Hematopoietic multipotent progenitor cell treated with erythropoietin and hydrocortisone succinate and interleukin-3 and kit ligand, for 4 days (in vitro differentiated cells): ENCODE results near the gene SSUH2.
"Not testable (repeated sequence)": the region's sequence is repeated elsewhere in the genome, so short reads cannot be mapped to it uniquely, and the experiment has no call there.

Experiments used
- DNase-seq: peaks from one replicate; pipeline ENCODE4 v3.0.0-alpha.2; 2015

Gene SSUH2

GRCh38 chr3:8658306-8659212 lies 14.0 kb upstream of the SSUH2 start:
- peak; percentile 92 for DNase-seq

DNA sequence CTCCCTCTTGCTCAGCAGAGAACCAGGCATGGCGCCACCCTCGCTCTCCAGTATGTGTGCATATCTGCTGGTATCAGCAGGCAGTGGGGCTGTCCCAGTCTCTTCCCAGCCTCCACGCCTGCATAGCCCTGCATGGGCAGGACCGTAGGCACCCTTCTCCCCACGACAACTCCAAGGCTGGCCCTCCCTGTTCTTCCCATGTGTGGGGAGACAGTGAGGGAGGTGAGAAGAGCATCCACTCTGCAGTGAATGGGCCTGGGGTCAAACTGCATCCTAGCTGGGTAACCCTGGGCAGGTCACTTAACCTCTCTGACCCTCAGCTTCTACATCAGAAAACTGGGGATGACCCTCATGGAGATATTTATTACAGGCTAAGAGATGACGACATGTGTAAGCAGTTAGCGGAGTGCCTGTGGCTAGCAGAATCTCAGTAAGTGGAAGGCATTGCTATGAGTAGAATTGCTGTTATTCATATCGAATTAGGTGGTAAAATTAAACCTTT lies 13.3 kb upstream of the SSUH2 start:
- DNase-seq: no peak

DNA sequence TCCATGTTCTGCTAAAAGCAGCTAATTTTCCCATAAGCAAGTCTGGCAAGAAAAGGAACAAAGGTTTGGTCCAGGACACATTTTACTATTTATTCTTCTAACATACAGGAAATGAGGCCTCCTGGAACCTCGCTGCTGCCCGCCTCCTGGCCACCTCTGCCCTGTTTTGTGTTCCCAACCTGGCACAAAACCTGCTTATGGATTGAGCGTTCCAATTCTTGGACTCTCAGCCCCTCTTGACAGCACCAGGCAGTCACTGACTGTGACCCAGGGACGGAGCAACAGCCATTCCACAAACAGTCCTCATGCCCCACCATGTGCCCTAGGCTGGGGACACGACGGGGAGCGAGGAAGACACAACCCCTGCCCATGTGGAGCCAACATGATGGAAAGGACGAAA lies 11.6 kb upstream of the SSUH2 start:
- no peak for DNase-seq

DNA sequence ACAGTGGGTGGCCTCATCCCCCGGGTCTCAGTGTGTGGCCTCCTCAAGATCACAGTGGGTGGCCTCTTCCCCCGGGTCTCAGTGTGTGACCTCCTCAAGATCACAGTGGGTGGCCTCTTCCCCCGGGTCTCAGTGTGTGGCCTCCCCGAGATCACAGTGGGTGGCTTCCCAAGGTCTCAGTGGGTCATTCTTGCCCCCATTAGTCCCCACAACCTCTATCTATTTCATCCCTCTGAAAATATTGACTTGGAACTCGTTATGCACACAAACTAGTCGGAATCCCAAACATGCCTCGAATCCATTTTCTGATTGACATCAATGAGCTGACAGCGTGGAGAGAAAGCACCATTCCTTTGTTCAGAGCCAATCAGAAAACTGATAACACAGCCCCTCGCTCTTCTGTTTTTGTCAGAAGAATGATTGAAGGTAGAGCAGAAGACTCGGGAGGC lies 10.8 kb upstream of the SSUH2 start:
- DNase-seq: no peak

GRCh38 chr3:8654572-8655329 lies 10.2 kb upstream of the SSUH2 start:
- not testable (repeated sequence) for DNase-seq

- DNase-seq: no peak
Observed at GRCh38 chr3:8653800-8654408, 9.3 kb upstream of the SSUH2 start.

GRCh38 chr3:8652324-8652987 lies 7.9 kb upstream of the SSUH2 start:
- DNase-seq: peak; percentile 47

GRCh38 chr3:8651418-8652323 lies 7.1 kb upstream of the SSUH2 start:
- DNase-seq: no peak

DNA sequence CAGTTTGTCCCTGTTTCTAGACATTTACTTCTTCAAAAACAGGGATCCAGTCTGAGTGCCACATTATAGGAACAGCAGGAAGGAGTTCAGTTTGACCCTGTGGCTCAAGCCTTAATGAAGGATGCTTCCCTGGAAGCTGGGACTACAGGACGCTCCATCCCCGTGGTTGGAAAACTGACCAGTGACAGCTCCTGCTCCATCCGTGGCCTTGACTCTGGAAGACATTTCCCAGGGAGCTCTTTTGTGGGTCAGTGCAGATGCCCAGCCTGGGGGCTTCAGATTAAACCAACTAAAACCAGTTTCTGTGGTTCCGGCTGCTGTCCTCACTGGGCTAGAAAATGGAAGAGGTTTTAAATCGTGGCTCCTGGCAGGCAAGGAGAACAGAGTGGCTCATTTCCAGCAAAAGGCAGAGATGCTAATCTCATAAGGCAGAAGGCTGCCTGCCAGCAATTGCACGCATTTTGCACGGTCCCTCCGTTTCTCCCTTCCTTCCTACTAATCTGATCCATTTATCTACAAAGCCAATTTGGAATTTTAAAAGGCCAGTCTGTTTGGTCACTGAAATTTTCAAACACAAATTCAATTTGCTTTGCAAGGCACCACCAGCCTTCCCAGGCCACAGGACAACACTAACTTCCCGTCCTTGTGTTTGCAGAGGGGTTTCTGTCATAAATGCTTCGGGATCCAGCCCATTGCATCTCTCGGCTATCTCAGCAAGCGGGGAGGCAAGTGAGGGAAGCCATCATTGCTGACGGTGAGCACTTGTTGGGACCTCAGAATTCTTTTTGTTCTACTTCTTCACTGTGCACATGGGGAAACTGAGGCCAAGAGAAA lies 6.2 kb upstream of the SSUH2 start:
- DNase-seq: no peak

GRCh38 chr3:8649757-8650156 lies 5.2 kb upstream of the SSUH2 start:
- no peak for DNase-seq

DNA sequence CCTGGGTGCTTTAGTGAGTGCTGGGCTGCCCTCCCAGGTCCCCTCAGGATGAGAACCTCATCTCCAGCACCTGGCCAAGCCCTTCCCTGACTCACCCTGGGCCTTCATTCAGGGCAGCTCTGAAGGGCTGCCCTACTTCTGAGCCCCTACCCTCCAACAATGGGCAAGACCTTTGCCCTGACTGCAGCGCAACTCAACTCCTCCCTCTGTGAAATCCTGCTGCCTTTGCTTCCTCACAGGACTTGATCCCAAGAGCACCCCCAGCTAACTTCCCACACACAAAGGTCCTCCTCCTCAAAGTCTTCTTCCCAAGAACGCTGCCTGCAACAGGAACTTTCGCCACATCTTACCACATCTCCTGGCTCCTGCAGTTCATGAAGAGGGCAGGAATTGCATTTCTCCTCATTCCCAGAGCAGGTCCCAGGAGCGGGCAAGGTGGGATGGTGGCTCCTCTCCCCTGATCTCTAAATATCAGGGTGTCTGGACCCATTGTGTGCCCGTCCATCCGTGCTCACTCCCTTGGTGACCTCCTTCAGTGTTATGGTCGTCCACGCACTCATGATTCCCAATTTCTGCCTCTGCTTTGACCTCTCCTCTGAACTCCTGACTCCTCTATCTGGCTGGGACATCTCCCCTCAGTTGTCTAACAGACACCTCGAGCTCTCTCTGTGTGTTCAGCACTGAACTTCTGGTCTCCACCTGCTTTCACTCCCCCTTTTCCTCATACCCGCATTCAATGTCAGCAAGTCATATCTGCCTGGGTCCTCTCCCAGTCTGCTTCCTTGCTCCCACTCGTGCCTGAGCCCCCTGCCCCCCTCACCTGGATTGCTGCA lies 4.5 kb upstream of the SSUH2 start:
- no peak for DNase-seq

GRCh38 chr3:8647137-8647985 lies 2.8 kb upstream of the SSUH2 start:
- peak; percentile 41 for DNase-seq

GRCh38 chr3:8646313-8646938 lies 1.8 kb upstream of the SSUH2 start:
- no peak for DNase-seq

GRCh38 chr3:8645712-8646111 lies 1.1 kb upstream of the SSUH2 start:
- no peak for DNase-seq

- no peak for DNase-seq
Observed at GRCh38 chr3:8643693-8644365, 769 bp downstream of the SSUH2 start.

- no peak for DNase-seq
Observed at GRCh38 chr3:8642001-8642400, 2.6 kb downstream of the SSUH2 start.

- no peak for DNase-seq
Observed at GRCh38 chr3:8641472-8641871, 3.1 kb downstream of the SSUH2 start.

DNA sequence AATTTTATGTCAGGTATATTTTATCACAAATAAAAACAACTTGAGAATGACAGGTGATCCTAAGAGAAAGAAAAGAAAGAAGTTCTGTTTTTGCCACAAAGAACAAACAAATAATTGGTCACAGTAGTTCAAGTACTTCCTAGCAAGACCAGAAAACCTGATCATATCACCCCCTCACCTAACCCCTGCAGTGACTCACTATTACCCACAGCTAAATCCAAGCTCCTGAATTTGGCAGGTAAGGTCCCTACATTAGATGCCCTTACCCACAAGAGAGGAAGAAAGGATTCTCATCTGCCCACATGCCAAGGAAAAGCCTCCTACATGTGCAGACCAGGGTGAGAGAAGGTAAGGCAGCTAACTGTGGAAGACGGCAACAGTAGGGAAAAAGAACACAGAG lies 4.4 kb downstream of the SSUH2 start:
- DNase-seq: no peak
